SHP77 treated with DMSO at 0.1 percent for 48 hours (cell line): ENCODE measurements around the gene KIFC1.
A peak's percentile ranks its signal among the peaks of the same experiment; 100 is the strongest.

Experiments used
- DNase-seq: peaks from one replicate; lab custom pipeline; 2025; lab: John Stamatoyannopoulos, UW

KIFC1 gene

GRCh38 chr6:33410711-33411631 lies 19.3 kb downstream of the KIFC1 start, which contains the start of gene PHF1:
Gene PHF1 (plus strand): TSS chr6:33411014. CDS start chr6:33412264, 1,250 bp downstream.
- DNase-seq, result no peak

GRCh38 chr6:33411632-33412005 lies 20.0 kb downstream of the KIFC1 start:
- no peak for DNase-seq

- no peak for DNase-seq
Observed at GRCh38 chr6:33412140-33413009, 20.8 kb downstream of the KIFC1 start.

GRCh38 chr6:33413241-33414120 lies 21.9 kb downstream of the KIFC1 start:
- DNase-seq, result no peak

GRCh38 chr6:33414592-33415271 lies 23.1 kb downstream of the KIFC1 start:
- no peak for DNase-seq

- DNase-seq, result no peak
Observed at GRCh38 chr6:33415831-33416230, 24.2 kb downstream of the KIFC1 start.

- DNase-seq, result no peak
Observed at GRCh38 chr6:33416386-33417127, 24.9 kb downstream of the KIFC1 start.

GRCh38 chr6:33417128-33417902 lies 25.7 kb downstream of the KIFC1 start:
- DNase-seq, result no peak

DNA sequence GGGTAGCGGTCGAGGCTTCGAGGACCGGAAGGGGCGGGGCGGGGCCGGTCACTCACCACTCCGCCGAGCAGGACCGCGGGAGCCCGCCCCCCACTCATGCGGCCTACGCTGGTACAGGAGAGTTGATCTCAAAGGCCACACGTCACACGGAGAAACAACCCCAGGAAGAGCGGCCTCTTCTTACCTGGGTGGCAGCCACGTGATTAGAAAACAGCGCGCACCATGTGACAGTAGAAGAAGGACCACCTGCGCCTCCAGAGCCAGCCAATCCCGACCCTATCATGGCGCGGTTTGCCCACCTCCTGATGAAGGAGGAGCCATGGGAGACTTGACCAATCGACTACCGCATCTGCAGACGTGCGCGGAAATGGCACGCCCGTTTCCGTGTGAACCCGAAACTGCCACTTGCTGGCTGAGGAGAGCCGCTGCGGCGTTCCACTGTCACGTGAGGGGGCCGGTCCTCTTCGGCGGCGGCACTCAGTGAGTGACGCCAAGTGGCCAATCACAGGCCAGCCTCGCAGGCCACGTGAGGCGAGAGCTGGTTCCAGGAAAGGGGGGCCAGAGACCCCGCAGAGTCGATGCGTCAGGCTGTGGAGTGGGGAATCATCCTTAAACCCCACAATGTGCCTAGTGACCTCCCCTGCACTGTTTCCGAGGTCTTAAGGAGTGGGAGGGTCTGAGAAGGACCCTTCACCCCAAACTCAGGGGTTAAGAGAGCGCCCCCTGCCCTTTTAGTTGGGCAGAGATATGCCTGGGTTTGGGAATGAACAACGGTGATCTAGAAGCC lies 26.5 kb downstream of the KIFC1 start, which contains the start of gene CUTA:
Gene CUTA, minus strand, starts transcription at position 205 of the 787 bp plus-strand sequence. Its CDS starts 107 bp downstream, at position 98.
- peak; percentile 96 for DNase-seq

GRCh38 chr6:33418690-33419291 lies 27.2 kb downstream of the KIFC1 start:
- DNase-seq, result no peak

DNA sequence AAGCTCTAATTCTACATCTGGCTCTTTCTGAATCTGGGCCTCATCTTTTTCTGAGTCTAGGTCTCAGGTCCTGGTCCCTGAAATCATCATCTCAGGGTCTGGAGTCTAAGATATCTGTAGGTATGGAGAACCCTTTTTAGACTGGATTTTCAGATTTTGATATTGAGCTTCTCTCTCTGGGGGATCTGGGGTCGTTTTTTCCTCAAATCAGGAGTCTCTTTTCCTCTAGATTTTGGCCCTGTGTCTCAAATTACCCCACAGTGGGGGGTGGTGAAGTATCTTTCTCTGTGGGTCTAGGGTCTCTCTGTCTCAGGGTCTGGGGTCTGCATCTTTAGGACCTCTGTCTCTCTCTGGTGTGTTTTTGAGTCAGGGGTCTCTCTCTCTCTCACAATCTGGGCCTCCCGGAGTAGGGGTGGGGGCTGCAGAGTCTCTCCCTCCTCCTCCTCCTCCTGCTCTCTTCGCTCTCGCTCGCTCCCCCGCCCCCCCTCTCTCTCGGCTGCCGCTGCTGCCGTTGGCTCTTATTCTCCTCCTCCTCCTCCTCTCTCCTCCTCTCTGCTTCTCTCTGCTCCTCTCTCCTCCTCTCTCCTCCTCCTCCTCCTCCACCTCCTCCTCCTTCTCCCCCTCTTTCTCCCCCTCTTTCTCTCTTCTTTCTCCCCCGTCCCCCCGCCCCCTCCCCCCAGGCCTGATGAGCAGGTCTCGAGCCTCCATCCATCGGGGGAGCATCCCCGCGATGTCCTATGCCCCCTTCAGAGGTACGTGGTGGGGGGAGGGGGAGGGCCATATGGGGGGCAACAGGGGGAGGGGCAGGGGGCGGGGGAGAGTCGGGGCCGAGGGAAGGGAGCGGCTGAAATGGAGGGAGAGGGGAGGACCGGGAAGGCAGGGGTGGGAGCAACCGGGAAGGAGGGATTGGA lies 28.2 kb downstream of the KIFC1 start, which contains the start of gene SYNGAP1:
Gene SYNGAP1, plus strand, starts transcription at position 486 of the 911 bp plus-strand sequence. Its CDS starts 200 bp downstream, at position 686.
- DNase-seq, result no peak

DNA sequence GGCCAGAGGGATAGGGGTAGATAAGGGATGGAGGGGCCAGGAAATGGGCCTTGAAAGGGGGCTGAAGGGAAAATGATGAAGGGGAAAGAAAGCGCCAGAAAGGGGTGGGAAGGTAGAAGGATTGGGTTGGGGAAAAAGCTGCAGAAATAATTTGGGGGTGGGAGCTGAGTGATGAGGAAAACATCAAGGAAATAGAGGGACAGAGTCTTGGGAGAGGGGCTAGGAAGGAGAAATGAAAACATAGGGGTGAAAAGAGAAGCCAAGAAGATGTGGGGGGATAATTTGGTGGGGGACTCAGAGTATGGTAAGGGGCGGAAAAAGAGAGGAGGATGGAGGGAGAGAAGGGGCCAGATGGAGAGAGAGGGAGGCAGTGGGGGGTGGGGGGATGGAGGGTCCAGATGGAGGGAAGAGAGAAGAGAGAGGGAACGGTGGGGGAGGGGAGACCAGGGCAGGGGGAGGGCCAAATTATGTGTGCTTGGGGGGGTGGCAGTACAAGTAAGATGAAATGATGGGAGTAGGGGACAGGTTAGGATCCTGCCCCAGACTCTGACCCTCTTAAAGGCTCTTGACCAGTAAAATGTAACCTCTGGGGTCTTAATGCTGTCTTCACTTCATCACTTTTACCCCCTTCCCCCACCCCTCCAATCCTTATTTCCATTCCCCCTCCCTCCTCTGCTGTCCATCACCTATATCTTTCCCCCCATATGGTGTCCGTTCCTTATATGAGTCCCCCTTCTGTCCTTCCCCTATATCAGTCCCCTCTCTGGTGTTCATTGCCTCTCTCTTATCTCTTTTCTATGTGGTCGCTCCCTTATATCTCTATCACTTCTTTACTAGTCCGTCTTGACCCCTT lies 29.1 kb downstream of the KIFC1 start:
- no peak for DNase-seq

DNA sequence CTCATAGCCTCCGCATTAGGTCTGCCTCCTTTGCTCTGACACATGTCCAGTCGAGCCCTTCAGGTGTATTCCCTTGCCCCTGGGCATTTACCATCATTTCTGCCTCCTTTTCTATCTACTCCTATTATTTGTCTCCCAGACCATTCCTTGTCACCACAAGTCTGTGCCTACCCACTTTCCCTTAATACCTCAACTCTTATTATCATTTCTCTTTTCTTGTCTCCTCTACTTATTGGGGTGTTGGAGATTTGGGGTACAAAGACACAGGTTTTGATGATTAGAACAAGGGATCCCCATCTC lies 29.7 kb downstream of the KIFC1 start:
- no peak for DNase-seq

DNA sequence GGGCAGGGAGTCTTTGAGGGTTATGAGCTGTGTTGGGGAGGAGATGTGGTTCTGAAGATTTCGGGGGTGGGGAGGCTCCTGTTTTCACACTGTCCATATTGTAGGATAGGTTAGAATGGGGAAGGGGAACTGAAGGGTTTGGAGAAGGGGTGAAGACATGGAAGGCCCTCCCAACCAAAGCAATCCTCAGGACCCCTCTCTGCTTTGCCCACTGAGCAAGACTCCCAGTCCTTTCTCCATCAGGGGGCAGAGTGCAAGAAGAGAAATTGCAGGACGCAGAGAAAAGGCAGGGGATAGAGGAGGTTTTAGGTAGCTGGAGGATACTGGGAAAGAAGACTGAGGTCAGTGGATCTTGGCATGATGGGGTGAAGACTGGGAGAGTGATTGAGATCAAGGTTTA lies 32.2 kb downstream of the KIFC1 start:
- no peak for DNase-seq

GRCh38 chr6:33424855-33425667 lies 33.4 kb downstream of the KIFC1 start:
- DNase-seq, result no peak
